ENCODE data around the gene OR9Q1. TPM values are rescaled to one million over a fixed set of nuclear protein-coding genes. Genes with fewer than 3 reads are reported as not detected.

The OR9Q1 gene
- total RNA-seq, 2 donors from 2014 or later = not detected

DNA sequence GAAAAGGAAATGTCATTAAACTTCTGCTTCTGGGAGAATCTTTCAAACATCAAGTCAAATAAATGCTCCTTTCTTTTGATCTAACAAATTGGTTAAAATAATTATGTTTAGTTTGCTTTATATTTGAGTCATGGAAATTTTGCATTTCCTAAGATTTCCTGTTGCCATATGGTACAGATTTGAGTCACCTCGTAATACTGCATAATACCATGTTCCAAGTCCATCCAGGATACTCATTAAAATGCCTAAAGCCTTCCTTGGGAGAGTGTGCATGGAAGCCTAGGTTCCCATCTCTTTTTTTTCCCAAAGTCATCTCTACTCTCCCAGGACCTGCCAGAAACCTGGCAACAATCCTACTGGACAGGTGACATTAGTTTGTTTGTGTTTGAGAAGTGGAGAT, 97.4 kb downstream of the OR9Q1 start:
- H3K27ac Mint-ChIP-seq = no peak overlapping the region
- no peak for DNase-seq
- ATAC-seq = no peak
- no peaks in the 10 kb centered on the region for H3K4me1 Mint-ChIP-seq
- no peaks in the 10 kb centered on the region for H3K9me3 ChIP-seq (ENCODE audit: control insufficient read depth, low read length, poor library complexity, severe bottlenecking)
- H3K36me3 Mint-ChIP-seq (ENCODE audit: low read depth) = no peaks in the 10 kb centered on the region
- peaks cover 50% of the 10 kb centered on the region for H3K27me3 Mint-ChIP-seq
- no peak overlapping the region for H3K4me3 Mint-ChIP-seq

GRCh38 chr11:58125469-58125868, 101.8 kb downstream of the OR9Q1 start, which contains the start of gene OR9I1:
TSS of gene OR9I1 (minus strand) at chr11:58125530. CDS start at chr11:58119444, 6,086 bp downstream.
- peaks cover 49% of the 10 kb centered on the region for H3K27me3 Mint-ChIP-seq
- H3K4me3 Mint-ChIP-seq = no peak within 1 kb of the TSS
- no peak within 1 kb of the TSS for H3K27ac Mint-ChIP-seq
- no peaks in the 10 kb centered on the region for H3K4me1 Mint-ChIP-seq
- ATAC-seq (no peak), DNase-seq (no peak)
- H3K9me3 ChIP-seq (ENCODE audit: control insufficient read depth, low read length, poor library complexity, severe bottlenecking) = no peaks in the 10 kb centered on the region
- H3K36me3 Mint-ChIP-seq (ENCODE audit: low read depth) = no peaks in the 10 kb centered on the region

DNA sequence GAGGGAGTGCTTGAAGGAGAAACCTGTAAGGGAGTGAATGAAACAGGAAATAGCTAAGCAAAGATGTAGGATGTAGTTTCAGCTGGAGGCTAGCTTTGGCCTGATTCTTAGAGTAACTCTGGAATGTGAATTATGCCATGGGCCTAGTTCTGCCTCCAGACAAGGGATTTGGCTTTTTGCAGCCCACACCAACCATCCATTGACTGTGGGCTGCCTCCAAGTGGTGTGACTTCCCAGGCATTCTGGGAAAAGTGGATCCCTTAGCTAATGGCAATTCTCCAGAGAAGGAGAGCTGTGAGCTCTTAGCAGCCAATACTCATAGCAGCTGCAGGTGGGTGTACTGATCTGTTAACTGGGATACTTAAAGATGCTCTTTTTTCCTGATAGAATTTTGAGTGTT, 103.7 kb downstream of the OR9Q1 start:
- no peak overlapping the region for H3K27ac Mint-ChIP-seq
- peaks cover 34% of the 10 kb centered on the region for H3K27me3 Mint-ChIP-seq
- no peaks in the 10 kb centered on the region for H3K36me3 Mint-ChIP-seq (ENCODE audit: low read depth)
- no peak for ATAC-seq
- no peaks in the 10 kb centered on the region for H3K4me1 Mint-ChIP-seq
- DNase-seq = no peak
- no peak overlapping the region for H3K4me3 Mint-ChIP-seq
- no peaks in the 10 kb centered on the region for H3K9me3 ChIP-seq (ENCODE audit: control insufficient read depth, low read length, poor library complexity, severe bottlenecking)

DNA sequence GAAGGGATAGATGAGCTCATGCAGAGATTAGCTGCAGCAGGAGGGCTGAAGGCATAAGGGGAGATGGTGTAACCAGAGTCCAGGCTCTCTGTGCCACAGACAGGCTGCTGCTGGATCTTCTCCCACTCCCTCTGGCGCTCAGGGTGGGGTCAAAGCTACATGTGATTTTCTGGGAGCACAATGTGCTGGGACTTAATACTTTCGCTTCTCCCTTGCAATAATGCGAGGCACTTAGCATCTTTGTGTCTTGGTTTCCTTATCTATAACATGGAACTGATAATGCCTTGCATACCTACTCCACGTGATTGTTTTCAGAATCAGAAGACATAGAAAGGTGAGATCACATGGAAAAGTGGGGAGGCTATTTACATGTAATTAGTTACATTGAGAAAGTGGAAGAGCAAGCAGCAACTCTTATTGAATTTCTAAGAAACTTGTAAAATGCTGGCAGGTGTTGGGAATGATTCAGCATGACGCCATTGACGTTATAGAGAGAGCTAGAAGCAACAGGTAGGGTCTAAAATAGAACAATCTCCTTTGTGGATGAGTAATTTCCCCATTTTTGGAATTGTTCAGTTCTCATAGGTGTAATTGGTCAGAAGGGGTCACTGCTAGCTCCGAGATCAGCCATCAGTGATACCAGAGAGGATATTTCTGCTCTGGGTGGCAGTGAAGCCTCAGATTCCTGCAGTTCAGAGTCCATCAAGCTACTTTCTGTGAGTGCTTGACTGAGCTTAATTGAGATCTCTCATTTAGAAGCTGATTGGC, 109.8 kb downstream of the OR9Q1 start:
- no peaks in the 10 kb centered on the region for H3K27me3 Mint-ChIP-seq

GRCh38 chr11:58134151-58134550, 110.5 kb downstream of the OR9Q1 start:
- H3K36me3 Mint-ChIP-seq (ENCODE audit: low read depth) = peaks cover 2% of the 10 kb centered on the region

More for the DNA sequence above, 109.8 kb downstream of the OR9Q1 start:
- Mint-ChIP-seq H3K27ac (no peak overlapping the region), H3K36me3 (ENCODE audit: low read depth) (no peaks in the 10 kb centered on the region), H3K4me1 (peaks cover 2% of the 10 kb centered on the region), H3K4me3 (no peak overlapping the region)
- no peaks in the 10 kb centered on the region for H3K9me3 ChIP-seq (ENCODE audit: control insufficient read depth, low read length, poor library complexity, severe bottlenecking)
- no peak for ATAC-seq
- DNase-seq = no peak

GRCh38 chr11:58135171-58135570, 111.5 kb downstream of the OR9Q1 start:
- H3K4me1 Mint-ChIP-seq = peaks cover 2% of the 10 kb centered on the region

More at GRCh38 chr11:58134151-58134550, 110.5 kb downstream of the OR9Q1 start:
- no peak for ATAC-seq
- H3K27ac Mint-ChIP-seq = no peak overlapping the region
- H3K9me3 ChIP-seq (ENCODE audit: control insufficient read depth, low read length, poor library complexity, severe bottlenecking) = no peaks in the 10 kb centered on the region
- no peak for DNase-seq
- H3K4me3 Mint-ChIP-seq = no peak overlapping the region
- H3K4me1 Mint-ChIP-seq = peaks cover 2% of the 10 kb centered on the region
- no peaks in the 10 kb centered on the region for H3K27me3 Mint-ChIP-seq

GRCh38 chr11:58142761-58143160, 119.1 kb downstream of the OR9Q1 start:
- Mint-ChIP-seq H3K4me3 (no peak overlapping the region), H3K4me1 (no peaks in the 10 kb centered on the region), H3K27me3 (peaks cover 6% of the 10 kb centered on the region), H3K36me3 (ENCODE audit: low read depth) (peaks cover 2% of the 10 kb centered on the region), H3K27ac (no peak overlapping the region)
- H3K9me3 ChIP-seq (ENCODE audit: control insufficient read depth, low read length, poor library complexity, severe bottlenecking) = no peaks in the 10 kb centered on the region
- ATAC-seq (no peak), DNase-seq (no peak)

More at GRCh38 chr11:58135171-58135570, 111.5 kb downstream of the OR9Q1 start:
- Mint-ChIP-seq H3K27ac (no peak overlapping the region), H3K4me3 (no peak overlapping the region), H3K27me3 (no peaks in the 10 kb centered on the region), H3K36me3 (ENCODE audit: low read depth) (peaks cover 2% of the 10 kb centered on the region)
- H3K9me3 ChIP-seq (ENCODE audit: control insufficient read depth, low read length, poor library complexity, severe bottlenecking) = no peaks in the 10 kb centered on the region
- no peak for DNase-seq
- ATAC-seq = no peak

DNA sequence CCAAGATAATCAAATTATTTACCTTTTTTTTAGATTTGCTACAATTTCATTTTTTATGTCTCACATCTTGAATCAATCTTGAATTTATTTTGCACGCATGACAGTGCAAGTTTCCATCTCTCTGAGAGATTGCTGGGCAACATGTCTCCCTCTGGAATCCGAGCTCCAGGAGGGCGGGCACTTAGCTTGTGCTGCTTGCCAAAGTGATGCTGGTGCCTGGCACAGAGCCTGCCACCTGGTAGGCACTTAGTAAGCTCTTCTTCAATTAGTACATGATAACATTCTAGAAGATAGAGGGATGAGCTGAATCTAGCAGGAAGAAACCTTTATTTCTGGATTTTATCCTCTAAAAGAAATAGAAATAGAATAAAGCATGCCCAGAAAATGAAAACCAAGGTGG, 129.1 kb downstream of the OR9Q1 start:
- H3K9me3 ChIP-seq (ENCODE audit: control insufficient read depth, low read length, poor library complexity, severe bottlenecking) = no peaks in the 10 kb centered on the region
- Mint-ChIP-seq H3K4me1 (no peaks in the 10 kb centered on the region), H3K27ac (no peak overlapping the region), H3K4me3 (no peak overlapping the region), H3K36me3 (ENCODE audit: low read depth) (no peaks in the 10 kb centered on the region), H3K27me3 (peaks cover 39% of the 10 kb centered on the region)
- DNase-seq = no peak
- no peak for ATAC-seq

- Mint-ChIP-seq H3K4me3 (no peak overlapping the region), H3K27me3 (peaks cover 34% of the 10 kb centered on the region), H3K27ac (no peak overlapping the region), H3K4me1 (peaks cover 2% of the 10 kb centered on the region), H3K36me3 (ENCODE audit: low read depth) (no peaks in the 10 kb centered on the region)
- H3K9me3 ChIP-seq (ENCODE audit: control insufficient read depth, low read length, poor library complexity, severe bottlenecking) = no peaks in the 10 kb centered on the region
- no peak for ATAC-seq
- no peak for DNase-seq
Measured at GRCh38 chr11:58164389-58164788, 140.7 kb downstream of the OR9Q1 start.

DNA sequence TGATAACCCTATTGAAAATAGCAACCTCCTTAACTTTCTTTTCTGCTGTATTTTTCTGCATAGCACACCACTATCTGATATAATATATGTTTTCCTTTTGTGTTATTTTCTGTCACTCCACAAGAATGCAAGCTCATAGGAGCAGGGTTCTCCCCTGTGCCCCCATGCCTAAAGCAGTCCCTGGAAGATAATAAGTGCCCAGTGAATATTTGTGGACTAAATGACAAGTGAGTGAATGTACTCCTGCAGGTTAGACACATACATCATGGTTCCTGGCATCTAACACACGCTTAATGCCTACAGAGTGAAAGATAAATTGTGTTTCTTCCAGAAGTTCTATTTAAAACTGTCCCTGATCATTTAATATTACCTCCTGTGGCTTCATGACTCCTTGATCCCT, 141.3 kb downstream of the OR9Q1 start:
- H3K27ac Mint-ChIP-seq = no peak overlapping the region
- peaks cover 40% of the 10 kb centered on the region for H3K27me3 Mint-ChIP-seq
- H3K36me3 Mint-ChIP-seq (ENCODE audit: low read depth) = no peaks in the 10 kb centered on the region
- ATAC-seq (no peak), DNase-seq (no peak)
- no peak overlapping the region for H3K4me3 Mint-ChIP-seq
- peaks cover 5% of the 10 kb centered on the region for H3K4me1 Mint-ChIP-seq
- no peaks in the 10 kb centered on the region for H3K9me3 ChIP-seq (ENCODE audit: control insufficient read depth, low read length, poor library complexity, severe bottlenecking)

DNA sequence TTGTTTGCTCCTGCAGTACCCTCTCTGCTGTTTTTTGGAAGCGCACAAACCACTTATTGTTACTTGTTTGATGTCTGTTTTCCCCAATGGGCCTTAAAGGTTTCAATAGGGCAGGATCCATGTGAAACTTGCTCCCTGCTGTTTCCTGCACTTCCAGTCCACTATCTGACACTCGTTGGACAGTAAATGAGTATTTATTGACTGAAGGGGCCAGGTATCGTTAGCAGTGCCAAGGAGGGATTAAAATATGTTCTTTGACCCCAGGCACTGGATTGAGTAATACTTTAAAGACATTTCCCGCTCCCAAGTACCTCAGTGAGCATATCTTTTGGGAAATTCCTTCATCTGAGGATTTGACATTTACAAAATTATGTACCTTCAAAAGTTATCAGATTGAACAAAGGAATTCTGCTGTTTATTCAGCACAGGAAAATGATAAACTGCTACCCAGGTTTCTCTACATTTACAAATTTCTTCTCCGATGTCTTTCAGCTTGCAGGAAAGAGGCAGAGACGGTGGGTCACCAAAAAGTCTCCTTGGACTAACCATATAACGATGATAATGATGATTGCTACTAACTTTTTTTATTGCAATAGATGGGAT, 141.9 kb downstream of the OR9Q1 start:
- Mint-ChIP-seq H3K4me1 (peaks cover 5% of the 10 kb centered on the region), H3K36me3 (ENCODE audit: low read depth) (no peaks in the 10 kb centered on the region), H3K27ac (no peak overlapping the region), H3K27me3 (peaks cover 41% of the 10 kb centered on the region), H3K4me3 (no peak overlapping the region)
- ATAC-seq (no peak), DNase-seq (no peak)
- H3K9me3 ChIP-seq (ENCODE audit: control insufficient read depth, low read length, poor library complexity, severe bottlenecking) = no peaks in the 10 kb centered on the region

GRCh38 chr11:58177409-58178054, 153.9 kb downstream of the OR9Q1 start:
- H3K4me3 Mint-ChIP-seq = no peak overlapping the region
- DNase-seq (no peak), ATAC-seq (no peak)
- no peak overlapping the region for H3K27ac Mint-ChIP-seq
- peaks cover 28% of the 10 kb centered on the region for H3K27me3 Mint-ChIP-seq
- H3K4me1 Mint-ChIP-seq = no peaks in the 10 kb centered on the region
- H3K36me3 Mint-ChIP-seq (ENCODE audit: low read depth) = no peaks in the 10 kb centered on the region
- H3K9me3 ChIP-seq (ENCODE audit: control insufficient read depth, low read length, poor library complexity, severe bottlenecking) = no peaks in the 10 kb centered on the region

DNA sequence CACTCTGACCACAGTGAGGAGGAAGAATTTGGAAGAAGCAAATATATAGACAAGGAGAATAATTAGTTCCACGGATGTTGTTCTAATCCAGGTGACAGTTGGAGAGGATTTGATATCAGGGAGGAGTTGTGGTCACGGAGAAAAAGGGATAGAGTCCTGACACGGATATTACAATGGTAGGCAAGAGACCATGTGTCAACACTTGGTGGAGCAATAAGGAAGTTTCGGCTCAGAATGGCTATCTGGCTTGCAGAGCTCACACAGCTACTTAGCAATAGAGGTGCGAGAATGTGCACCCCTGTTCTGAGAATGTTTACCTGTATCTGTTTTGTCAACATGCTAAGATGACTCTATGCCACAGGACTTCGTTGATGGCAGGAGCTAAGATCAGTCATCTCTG, 154.8 kb downstream of the OR9Q1 start:
- H3K4me3 Mint-ChIP-seq = no peak overlapping the region
- H3K27ac Mint-ChIP-seq = no peak overlapping the region
- no peak for ATAC-seq
- no peaks in the 10 kb centered on the region for H3K9me3 ChIP-seq (ENCODE audit: control insufficient read depth, low read length, poor library complexity, severe bottlenecking)
- H3K36me3 Mint-ChIP-seq (ENCODE audit: low read depth) = no peaks in the 10 kb centered on the region
- H3K27me3 Mint-ChIP-seq = peaks cover 28% of the 10 kb centered on the region
- no peak for DNase-seq
- no peaks in the 10 kb centered on the region for H3K4me1 Mint-ChIP-seq

Data from T-helper 17 cell (primary cell).